ENCODE measurements around the gene FGGY.

The FGGY gene

DNA sequence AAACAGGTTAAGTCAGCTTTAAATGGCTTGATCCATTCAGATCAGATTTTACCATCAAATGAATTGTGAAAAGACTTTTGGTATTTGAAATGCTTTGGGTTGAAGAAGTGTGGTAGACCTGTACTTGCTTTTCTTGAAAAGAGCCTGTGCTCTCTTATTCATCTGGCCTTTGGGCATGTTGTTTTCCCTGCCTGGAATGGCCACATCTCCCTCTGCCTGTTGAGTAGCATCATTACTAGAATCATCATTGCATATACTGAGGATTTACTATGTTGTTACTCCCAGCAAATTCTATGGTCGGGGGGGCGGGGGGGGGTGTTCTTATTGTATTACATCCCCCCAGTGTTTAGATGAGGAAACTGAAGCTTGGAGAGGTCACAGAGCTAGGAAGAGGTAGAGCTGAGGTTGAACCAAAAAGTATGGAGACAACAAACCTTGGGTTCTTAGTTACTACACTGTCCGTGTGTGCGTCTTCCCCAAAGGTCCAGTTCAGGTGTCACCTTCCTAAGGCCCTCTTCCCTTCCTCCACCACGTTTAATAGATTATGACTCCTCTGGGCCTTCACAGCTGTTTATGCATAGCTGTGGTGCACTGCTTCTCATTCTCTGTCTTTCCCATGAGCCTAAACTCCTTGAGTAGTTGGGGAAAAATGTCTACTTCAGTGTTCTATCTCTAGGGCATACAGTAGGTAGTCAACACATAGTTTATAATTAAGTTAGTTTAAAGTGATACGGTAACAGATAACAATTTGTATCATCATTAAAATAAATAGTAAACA, 271.5 kb downstream of the FGGY start:
- H3K4me3 ChIP-seq (ENCODE audit: low read depth, low read length), result no peak overlapping the region
- ChIA-PET CTCF (interaction anchor here (1.1 kb wide), 1 partner anchor 10 kb away, joined by 3 read pairs; no protein-coding TSS in a partner anchor), POLR2A (no interaction called here)
- no peak for DNase-seq (ENCODE audit: low read depth, low spot score)
- TF ChIP-seq, protein P1, sequence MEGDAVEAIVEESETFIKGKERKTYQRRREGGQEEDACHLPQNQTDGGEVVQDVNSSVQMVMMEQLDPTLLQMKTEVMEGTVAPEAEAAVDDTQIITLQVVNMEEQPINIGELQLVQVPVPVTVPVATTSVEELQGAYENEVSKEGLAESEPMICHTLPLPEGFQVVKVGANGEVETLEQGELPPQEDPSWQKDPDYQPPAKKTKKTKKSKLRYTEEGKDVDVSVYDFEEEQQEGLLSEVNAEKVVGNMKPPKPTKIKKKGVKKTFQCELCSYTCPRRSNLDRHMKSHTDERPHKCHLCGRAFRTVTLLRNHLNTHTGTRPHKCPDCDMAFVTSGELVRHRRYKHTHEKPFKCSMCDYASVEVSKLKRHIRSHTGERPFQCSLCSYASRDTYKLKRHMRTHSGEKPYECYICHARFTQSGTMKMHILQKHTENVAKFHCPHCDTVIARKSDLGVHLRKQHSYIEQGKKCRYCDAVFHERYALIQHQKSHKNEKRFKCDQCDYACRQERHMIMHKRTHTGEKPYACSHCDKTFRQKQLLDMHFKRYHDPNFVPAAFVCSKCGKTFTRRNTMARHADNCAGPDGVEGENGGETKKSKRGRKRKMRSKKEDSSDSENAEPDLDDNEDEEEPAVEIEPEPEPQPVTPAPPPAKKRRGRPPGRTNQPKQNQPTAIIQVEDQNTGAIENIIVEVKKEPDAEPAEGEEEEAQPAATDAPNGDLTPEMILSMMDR (IDR thresholded peaks at IDR 0.05; ENCODE audit: insufficient read depth, low read length, missing control alignments), result no peak

DNA sequence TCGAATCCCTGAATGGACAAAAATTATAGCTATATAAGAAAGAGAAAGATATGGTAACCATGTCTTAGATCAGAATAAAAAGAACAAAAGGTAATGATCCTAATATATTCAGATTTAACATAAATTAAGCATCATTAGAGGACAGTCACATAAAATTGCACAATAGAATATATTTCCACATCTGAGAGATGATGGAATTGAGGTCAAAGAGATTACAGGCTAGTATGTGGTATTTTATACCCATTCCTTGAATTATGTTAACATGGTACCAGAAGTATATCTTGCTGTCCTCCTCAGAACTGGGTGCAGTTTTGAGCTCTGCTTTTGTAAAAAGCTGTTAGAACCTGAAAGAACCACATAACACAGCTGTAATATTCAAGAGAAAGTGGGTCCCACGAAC, 272.3 kb downstream of the FGGY start:
- no peak for DNase-seq (ENCODE audit: low read depth, low spot score)
- no peak overlapping the region for H3K4me3 ChIP-seq (ENCODE audit: low read depth, low read length)
- POLR2A ChIA-PET, result no interaction called here
- TF ChIP-seq, protein P1 (IDR thresholded peaks at IDR 0.05; ENCODE audit: insufficient read depth, low read length, missing control alignments), result no peak
- CTCF ChIA-PET, result interaction anchor here (0.7 to 1.8 kb wide), 6 partner anchors 9 to 417 kb away, joined by 3 to 7 read pairs (median 3); no protein-coding TSS in a partner anchor

DNA sequence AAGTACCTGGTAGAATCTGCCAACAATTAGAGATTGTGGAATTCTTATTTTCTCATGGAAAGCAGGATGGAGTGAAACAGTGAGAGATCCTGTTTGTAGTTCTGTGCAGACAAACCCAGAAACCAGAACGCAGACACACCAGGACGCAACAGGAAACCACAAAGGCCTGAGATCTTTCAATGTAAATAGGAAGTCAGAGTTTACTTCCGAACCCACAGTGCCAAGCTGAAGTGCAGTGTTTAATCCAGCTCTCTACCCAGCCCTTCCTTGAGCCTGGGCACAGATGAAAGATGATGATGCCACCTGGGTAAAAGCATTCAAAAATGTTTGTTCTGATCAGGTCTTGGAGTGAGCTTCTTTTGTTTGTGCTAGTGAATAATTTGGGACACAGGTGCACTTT, 273.6 kb downstream of the FGGY start:
- ChIA-PET POLR2A (no interaction called here), CTCF (interaction anchor here (1.6 to 1.8 kb wide), 2 partner anchors 11 to 418 kb away, joined by 3 to 7 read pairs; no protein-coding TSS in a partner anchor)
- no peak for DNase-seq (ENCODE audit: low read depth, low spot score)
- no peak overlapping the region for H3K4me3 ChIP-seq (ENCODE audit: low read depth, low read length)
- TF ChIP-seq, protein P1 (IDR thresholded peaks at IDR 0.05; ENCODE audit: insufficient read depth, low read length, missing control alignments), result no peak

GRCh38 chr1:59574085-59574484, 277.2 kb downstream of the FGGY start:
- H3K4me3 ChIP-seq (ENCODE audit: low read depth, low read length), result no peak overlapping the region
- TF ChIP-seq, protein P1 (IDR thresholded peaks at IDR 0.05; ENCODE audit: insufficient read depth, low read length, missing control alignments), result no peak
- DNase-seq (ENCODE audit: low read depth, low spot score), result no peak
- ChIA-PET CTCF (no interaction called here), POLR2A (no interaction called here)

- POLR2A ChIA-PET, result no interaction called here
- TF ChIP-seq, protein P1 (IDR thresholded peaks at IDR 0.05; ENCODE audit: insufficient read depth, low read length, missing control alignments), result no peak
- no peak overlapping the region for H3K4me3 ChIP-seq (ENCODE audit: low read depth, low read length)
- no peak for DNase-seq (ENCODE audit: low read depth, low spot score)
- CTCF ChIA-PET, result no interaction called here
Measured at GRCh38 chr1:59577774-59578173, 280.9 kb downstream of the FGGY start.

- DNase-seq (ENCODE audit: low read depth, low spot score), result no peak
- CTCF ChIA-PET, result interaction anchor here (0.7 kb wide), 1 partner anchor 10 kb away, joined by 3 read pairs; no protein-coding TSS in a partner anchor
- TF ChIP-seq, protein P1 (IDR thresholded peaks at IDR 0.05; ENCODE audit: insufficient read depth, low read length, missing control alignments), result no peak
- H3K4me3 ChIP-seq (ENCODE audit: low read depth, low read length), result no peak overlapping the region
- POLR2A ChIA-PET, result no interaction called here
Measured at GRCh38 chr1:59579222-59579621, 282.3 kb downstream of the FGGY start.

All from AG04449 (cell line).